Keratinocyte (primary cell): Measurements from ENCODE around the gene LTB4R. TPM values are rescaled to one million over a fixed set of nuclear protein-coding genes. Genes with fewer than 3 reads are reported as not detected.

Experiments
- DNase-seq: peaks from one replicate; pipeline ENCODE4 v3.0.0-alpha.2; 2011; ENCODE audit warnings: low read depth, missing footprints, low spot score
- FAIRE-seq: peaks from 2 replicates; lab custom pipeline; 2011; peaks lifted over from hg19 to GRCh38; lab: Jason Lieb, UNC
- H2AFZ ChIP-seq: 2 replicates; pipeline ENCODE4 v1.6.0; 2012; ENCODE audit warnings: low read length, control low read depth, inconsistent platforms; ENCODE audit not compliant: control insufficient read depth
- H3K27ac ChIP-seq: 2 replicates; pipeline ENCODE4 v1.5.1; 2011; ENCODE audit warnings: low read length; ENCODE audit not compliant: control insufficient read depth, insufficient read depth
- H3K27me3 ChIP-seq: 3 replicates; pipeline ENCODE4 v1.6.0; 2011; ENCODE audit warnings: low read length; ENCODE audit not compliant: control insufficient read depth, insufficient read depth; ENCODE audit errors: extremely low read depth
- H3K36me3 ChIP-seq, 2 experiments: 2 replicates in 1 of 2; 3 replicates in 1 of 2; pipeline ENCODE4 v1.5.1; 2011; ENCODE audit warnings: low read length in 2 of 2, mild to moderate bottlenecking in 1 of 2; ENCODE audit not compliant: control insufficient read depth in 2 of 2, insufficient read depth in 2 of 2; ENCODE audit errors: extremely low read depth in 1 of 2
- H3K4me1 ChIP-seq: 3 replicates; pipeline ENCODE4 v1.5.1; 2011; ENCODE audit warnings: low read length; ENCODE audit not compliant: control insufficient read depth, insufficient read depth; ENCODE audit errors: extremely low read depth
- H3K4me2 ChIP-seq: 3 replicates; pipeline ENCODE4 v1.6.0; 2011; ENCODE audit warnings: low read depth, low read length; ENCODE audit not compliant: control insufficient read depth, insufficient read depth; ENCODE audit errors: extremely low read depth
- H3K4me3 ChIP-seq, 3 experiments: fragments of 200-600 bp in 1 of 3; sonication (generic) in 1 of 3; 2 replicates in 2 of 3; 3 replicates in 1 of 3; pipeline ENCODE4 v1.5.1; 2011 to 2016; ENCODE audit warnings: low read length in 3 of 3, mild to moderate bottlenecking in 3 of 3, control low read depth in 2 of 3, inconsistent platforms in 1 of 3, low read depth in 1 of 3, mixed read lengths in 1 of 3, mixed run types in 1 of 3, moderate library complexity in 1 of 3; ENCODE audit not compliant: control insufficient read depth in 2 of 3, insufficient read depth in 2 of 3; ENCODE audit errors: extremely low read depth in 1 of 3
- H3K79me2 ChIP-seq: 2 replicates; pipeline ENCODE4 v1.6.0; 2012; ENCODE audit warnings: low read length; ENCODE audit not compliant: control insufficient read depth, insufficient read depth
- H3K9ac ChIP-seq: 3 replicates; pipeline ENCODE4 v1.6.0; 2011; ENCODE audit warnings: low read length; ENCODE audit not compliant: control insufficient read depth, insufficient read depth; ENCODE audit errors: extremely low read depth
- H3K9me1 ChIP-seq: 3 replicates; pipeline ENCODE4 v1.6.0; 2011; ENCODE audit warnings: low read length; ENCODE audit not compliant: control insufficient read depth, insufficient read depth; ENCODE audit errors: extremely low read depth
- H3K9me3 ChIP-seq: 2 replicates; pipeline ENCODE4 v1.5.1; 2012; ENCODE audit warnings: low read depth, low read length; ENCODE audit not compliant: control insufficient read depth
- H4K20me1 ChIP-seq: 3 replicates; pipeline ENCODE4 v1.6.0; 2011; ENCODE audit warnings: low read length; ENCODE audit not compliant: control insufficient read depth, insufficient read depth; ENCODE audit errors: extremely low read depth
- EZH2 ChIP-seq: IDR thresholded peaks from one replicate; pipeline ENCODE4 v1.6.1; 2012; ENCODE audit warnings: inconsistent platforms, mild to moderate bottlenecking, low read length, moderate library complexity
- dilution Hi-C: fragments of 300-500 bp; cut with MboI; formaldehyde crosslinking; loops from one replicate; pipeline ENCODE4 v1.7.0; 2020; ENCODE audit warnings: low sequenced_read_pairs; ENCODE audit not compliant: extremely low pct_ligation_motif_present
- polyA plus RNA-seq, 5 experiments: library from polyadenylated mRNA; depleted of rRNA in 3 of 5; stranded (reverse) in 3 of 5; stranded (forward) in 1 of 5; unstranded in 1 of 5; fragments of >200 nt; gene quantifications; 1 replicate in 1 of 5; 2 replicates in 3 of 5; 3 replicates in 1 of 5; pipeline versions ENCODE4 v1.2.1 to v1.2.3, GENCODE V29; 2011 to 2012; ENCODE audit warnings: missing spikeins in 2 of 5, low read depth in 1 of 5, low replicate concordance in 1 of 5
- TF ChIP-seq, protein P1 (sequence below), 3 experiments: IDR thresholded peaks in 1 of 3; conservative IDR thresholded peaks in 1 of 3; optimal IDR thresholded peaks in 1 of 3; 2 replicates in 2 of 3; 3 replicates in 1 of 3; pipeline versions ENCODE3 to v1.5.1; 2011; ENCODE audit warnings: low read length in 3 of 3, mild to moderate bottlenecking in 3 of 3, moderate library complexity in 2 of 3, control low read depth in 1 of 3, inconsistent platforms in 1 of 3; ENCODE audit not compliant: insufficient read depth in 2 of 3; ENCODE audit errors: extremely low read depth in 1 of 3

The LTB4R gene
- polyA plus RNA-seq, 1 donor (not counting 4 experiments of a cell fraction or from before 2014, with no cell fraction given) = 14.6 TPM

DNA sequence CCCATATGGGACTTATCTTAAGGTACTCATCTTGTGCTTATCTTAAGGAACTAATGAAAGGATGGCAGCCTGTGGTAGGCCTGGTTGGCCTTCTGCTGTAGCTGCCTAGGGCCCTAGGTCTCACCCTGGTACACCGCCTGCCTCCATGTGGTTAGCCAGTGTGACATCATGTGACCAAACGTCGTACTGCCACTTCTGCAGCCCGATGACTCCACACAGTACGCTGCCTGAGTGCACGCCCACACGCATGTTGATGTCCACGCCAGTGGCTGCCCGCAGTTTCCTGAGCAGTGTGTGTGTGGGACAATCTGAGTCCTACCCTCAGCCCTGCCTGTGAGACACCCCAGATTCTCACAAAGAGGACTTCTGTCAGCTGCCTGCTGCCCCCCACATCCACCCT lies 18.4 kb downstream of the LTB4R start:
- Histone ChIP-seq H3K79me2 (no peaks in the 10 kb centered on the region), H3K9ac (no peak overlapping the region), H3K36me3 (no peaks in the 10 kb centered on the region), H3K27me3 (peaks cover 6% of the 10 kb centered on the region), H4K20me1 (no peaks in the 10 kb centered on the region), H3K9me3 (no peaks in the 10 kb centered on the region), H3K4me2 (no peak overlapping the region), H3K9me1 (no peaks in the 10 kb centered on the region), H2AFZ (no peak overlapping the region), H3K27ac (no peak overlapping the region), H3K4me1 (peaks cover 21% of the 10 kb centered on the region), H3K4me3 (no peak overlapping the region)
- TF ChIP-seq, protein P1, sequence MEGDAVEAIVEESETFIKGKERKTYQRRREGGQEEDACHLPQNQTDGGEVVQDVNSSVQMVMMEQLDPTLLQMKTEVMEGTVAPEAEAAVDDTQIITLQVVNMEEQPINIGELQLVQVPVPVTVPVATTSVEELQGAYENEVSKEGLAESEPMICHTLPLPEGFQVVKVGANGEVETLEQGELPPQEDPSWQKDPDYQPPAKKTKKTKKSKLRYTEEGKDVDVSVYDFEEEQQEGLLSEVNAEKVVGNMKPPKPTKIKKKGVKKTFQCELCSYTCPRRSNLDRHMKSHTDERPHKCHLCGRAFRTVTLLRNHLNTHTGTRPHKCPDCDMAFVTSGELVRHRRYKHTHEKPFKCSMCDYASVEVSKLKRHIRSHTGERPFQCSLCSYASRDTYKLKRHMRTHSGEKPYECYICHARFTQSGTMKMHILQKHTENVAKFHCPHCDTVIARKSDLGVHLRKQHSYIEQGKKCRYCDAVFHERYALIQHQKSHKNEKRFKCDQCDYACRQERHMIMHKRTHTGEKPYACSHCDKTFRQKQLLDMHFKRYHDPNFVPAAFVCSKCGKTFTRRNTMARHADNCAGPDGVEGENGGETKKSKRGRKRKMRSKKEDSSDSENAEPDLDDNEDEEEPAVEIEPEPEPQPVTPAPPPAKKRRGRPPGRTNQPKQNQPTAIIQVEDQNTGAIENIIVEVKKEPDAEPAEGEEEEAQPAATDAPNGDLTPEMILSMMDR (optimal IDR thresholded peaks at IDR 0.05 in 1 of 3, IDR thresholded peaks at IDR 0.05 in 1 of 3, conservative IDR thresholded peaks at IDR 0.05 in 1 of 3; ENCODE audit: extremely low read depth in 1 of 3, insufficient read depth in 2 of 3, low read length in 3 of 3) = no peak
- no peak for TF ChIP-seq EZH2
- FAIRE-seq = no peak
- dilution Hi-C loops = no loop called here
- no peak for DNase-seq

DNA sequence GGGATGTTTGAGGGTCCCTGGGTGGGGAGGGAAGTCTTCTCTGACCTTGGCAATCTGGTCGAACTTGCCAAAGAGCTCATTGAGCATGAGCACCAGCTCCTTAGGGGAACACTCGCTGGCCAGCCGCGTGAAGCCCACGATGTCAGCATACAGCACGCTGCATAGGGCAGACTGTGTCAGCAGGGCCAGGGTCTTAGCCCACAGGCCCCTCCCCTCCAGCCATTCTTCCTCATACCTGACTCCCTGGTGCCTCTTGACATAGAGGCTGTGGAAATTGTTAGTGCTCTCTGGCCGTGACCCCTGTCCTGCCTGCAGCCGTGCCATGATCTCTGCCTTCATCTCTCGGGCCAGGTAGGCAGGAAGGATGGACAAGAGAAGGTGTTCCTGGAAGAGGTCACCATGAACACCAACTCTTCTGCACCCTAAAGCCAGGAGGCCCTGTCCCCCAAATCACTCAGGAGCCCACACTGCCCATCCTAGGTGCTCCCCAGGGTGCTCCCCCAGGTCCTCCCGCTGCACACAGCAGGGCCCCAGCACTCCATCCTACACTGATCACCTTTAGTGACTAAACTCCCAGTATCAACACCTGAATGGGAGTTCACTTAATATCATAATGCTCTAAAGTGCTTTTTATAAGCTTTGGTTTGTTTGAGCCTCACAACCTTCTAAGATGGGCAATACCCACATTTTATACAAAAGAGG lies 19.8 kb downstream of the LTB4R start:
- H4K20me1 ChIP-seq = no peaks in the 10 kb centered on the region
- FAIRE-seq (no peak), DNase-seq (no peak)
- no peak overlapping the region for H2AFZ ChIP-seq
- no peak overlapping the region for H3K4me2 ChIP-seq
- H3K27me3 ChIP-seq = peaks cover 13% of the 10 kb centered on the region
- no peaks in the 10 kb centered on the region for H3K9me1 ChIP-seq
- dilution Hi-C loops = no loop called here
- no peak overlapping the region for H3K27ac ChIP-seq
- peaks cover 22% of the 10 kb centered on the region for H3K4me1 ChIP-seq
- TF ChIP-seq EZH2 = no peak
- TF ChIP-seq, protein P1 (optimal IDR thresholded peaks at IDR 0.05 in 1 of 3, IDR thresholded peaks at IDR 0.05 in 1 of 3, conservative IDR thresholded peaks at IDR 0.05 in 1 of 3; ENCODE audit: extremely low read depth in 1 of 3, insufficient read depth in 2 of 3, low read length in 3 of 3) = no peak
- H3K36me3 ChIP-seq = no peaks in the 10 kb centered on the region
- H3K9me3 ChIP-seq = no peaks in the 10 kb centered on the region
- H3K9ac ChIP-seq = no peak overlapping the region
- H3K79me2 ChIP-seq = no peaks in the 10 kb centered on the region
- H3K4me3 ChIP-seq = no peak overlapping the region
